ENCODE measurements around the gene GUSB. TPM values are rescaled to one million over a fixed set of nuclear protein-coding genes. Genes with fewer than 3 reads are reported as not detected.
"Not testable (repeated sequence)": the region's sequence is repeated elsewhere in the genome, so short reads cannot be mapped to it uniquely, and the experiment has no call there.

The GUSB gene
- 10 to 100 TPM; 74.0 to 82.3 TPM for total RNA-seq

DNA sequence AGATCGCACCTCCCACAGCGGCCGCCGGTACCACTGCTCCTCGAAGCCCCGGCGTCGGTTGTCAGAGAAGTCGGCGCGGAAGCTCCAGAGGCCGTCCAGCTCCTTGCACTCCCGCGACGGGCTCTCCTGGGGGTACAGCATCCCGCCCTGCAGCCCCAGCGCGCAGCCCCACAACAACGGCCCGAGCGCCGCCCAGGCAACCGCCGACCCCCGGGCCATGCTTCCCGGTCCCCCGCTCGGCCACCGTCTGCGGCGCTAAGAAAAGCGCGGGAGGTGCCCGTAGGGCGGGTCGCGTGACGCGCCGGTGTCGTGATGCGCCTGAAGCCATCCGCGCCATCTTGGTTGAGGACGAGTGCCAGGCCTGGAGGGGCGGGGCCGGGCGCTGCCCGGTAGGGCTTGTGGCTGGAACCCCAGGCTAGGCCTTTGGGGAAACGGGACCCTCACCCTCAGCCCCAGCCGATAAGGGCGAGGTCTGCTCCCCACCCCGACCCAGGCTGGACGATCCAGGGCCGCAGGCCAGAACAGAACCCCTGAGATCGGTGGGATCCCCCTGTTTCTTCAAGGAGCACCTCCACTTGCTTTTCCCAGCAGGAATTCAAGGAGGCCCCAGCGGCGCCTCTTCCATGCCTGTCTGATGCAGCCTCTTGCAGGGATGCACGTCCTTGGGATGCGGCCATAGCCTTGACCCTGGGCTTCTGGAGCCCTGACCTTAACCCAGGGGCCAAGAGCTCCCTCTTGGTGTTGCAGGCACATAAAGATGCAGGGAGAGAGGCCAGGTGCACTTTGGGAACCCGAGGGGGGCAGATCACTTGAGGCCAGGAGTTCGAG, at the start of gene GUSB:
Gene GUSB, minus strand, starts transcription at position 249 of the 828 bp plus-strand sequence. Its CDS starts 30 bp downstream, at position 219.
- Mint-ChIP-seq H3K27me3 (no peaks in the 10 kb centered on the region), H3K27ac (peak within 1 kb of the TSS; percentile 96), H3K4me1 (peaks cover 19% of the 10 kb centered on the region), H3K4me3 (peak within 1 kb of the TSS; percentile 91), H3K36me3 (ENCODE audit: low read depth) (peaks cover 19% of the 10 kb centered on the region), H3K9me3 (no peaks in the 10 kb centered on the region)
- POLR2A ChIA-PET: interaction anchor here (0.6 to 2.9 kb wide), 9 partner anchors 13 to 1320 kb away, joined by 3 to 20 read pairs (median 4); partner anchors contain the start of gene CRCP
- peak; percentile 91 for DNase-seq
- CTCF ChIA-PET: interaction anchor here (0.6 to 1.0 kb wide), 3 partner anchors 128 to 688 kb away, joined by 3 to 4 read pairs (median 3); partner anchors contain the start of gene CRCP

DNA sequence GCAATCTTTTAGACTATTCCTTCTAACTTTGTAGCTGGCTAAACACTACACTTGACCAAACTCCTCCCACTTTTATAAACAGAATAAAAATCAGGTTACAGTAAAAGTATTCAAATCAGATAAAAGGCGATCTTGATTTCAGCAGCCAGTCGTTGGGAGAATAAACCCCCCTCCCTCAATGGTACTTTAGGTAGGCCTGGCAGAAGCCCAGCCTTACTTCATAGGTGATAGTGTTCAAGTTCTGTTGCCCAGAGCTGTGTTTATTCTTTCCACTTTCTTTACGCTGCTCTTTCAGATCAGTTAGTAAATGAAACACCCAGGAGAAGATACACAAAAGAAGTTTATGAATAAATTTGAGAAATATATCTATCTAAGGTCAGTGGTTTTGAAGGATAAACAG, 46.3 kb upstream of the GUSB start:
- CTCF ChIA-PET; DNase-seq; H3K4me1 Mint-ChIP-seq; H3K9me3 Mint-ChIP-seq; H3K36me3 Mint-ChIP-seq (ENCODE audit: low read depth); H3K4me3 Mint-ChIP-seq; H3K27ac Mint-ChIP-seq; POLR2A ChIA-PET; H3K27me3 Mint-ChIP-seq: not testable (repeated sequence)

DNA sequence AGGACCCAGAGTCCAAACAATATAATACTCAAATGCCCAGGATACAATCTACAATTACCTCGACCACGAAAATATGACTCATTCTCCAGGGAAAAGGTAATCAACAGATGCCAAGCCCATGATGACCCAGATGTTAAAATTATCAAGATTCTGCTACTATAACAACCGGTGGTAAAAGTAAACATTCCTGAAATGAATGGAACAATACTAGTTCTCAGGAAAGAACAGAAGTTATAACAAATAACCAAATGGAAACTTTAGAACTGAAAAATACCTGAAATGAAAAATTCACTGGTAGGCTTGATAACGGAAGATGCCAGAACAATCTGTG, 34.1 kb upstream of the GUSB start:
- Mint-ChIP-seq H3K27ac (no peak overlapping the region), H3K27me3 (peaks cover 5% of the 10 kb centered on the region), H3K4me3 (no peak overlapping the region), H3K4me1 (no peaks in the 10 kb centered on the region), H3K9me3 (no peaks in the 10 kb centered on the region), H3K36me3 (ENCODE audit: low read depth) (no peaks in the 10 kb centered on the region)
- ChIA-PET CTCF (no interaction called here), POLR2A (no interaction called here)
- no peak for DNase-seq

DNA sequence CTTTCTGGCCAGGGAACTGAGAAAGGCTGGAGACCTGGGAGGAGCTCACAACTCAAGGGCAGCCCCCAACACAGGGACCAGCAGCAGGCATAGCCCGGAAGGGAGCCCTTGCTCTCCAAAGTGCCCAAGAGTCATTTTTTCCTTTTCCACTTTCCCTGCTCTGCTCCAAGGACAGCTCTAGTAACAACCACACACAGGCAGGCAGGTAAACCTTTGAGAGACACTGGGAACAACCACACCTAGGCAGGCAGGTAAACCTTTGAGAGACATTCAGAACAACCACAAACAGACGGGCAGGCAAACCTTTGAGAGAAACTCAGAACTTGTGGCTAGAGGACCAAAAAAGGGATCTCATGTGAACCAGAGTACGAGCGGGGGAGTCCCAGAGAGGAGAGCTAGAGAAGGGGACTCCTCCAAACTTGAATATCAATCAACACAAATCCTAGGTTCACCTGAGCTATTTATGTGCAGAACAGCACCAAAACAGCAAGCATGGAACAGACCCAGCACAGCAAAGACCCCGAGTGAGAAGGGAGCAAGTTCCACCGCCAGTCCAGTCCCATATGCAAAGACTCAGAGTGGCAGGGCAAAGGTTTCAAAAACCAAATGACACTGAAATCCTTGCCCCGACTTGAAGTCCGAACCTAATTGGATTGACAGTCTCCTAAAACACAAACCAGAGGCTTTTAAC, 33.6 kb upstream of the GUSB start:
- Mint-ChIP-seq H3K9me3 (no peaks in the 10 kb centered on the region), H3K4me1 (no peaks in the 10 kb centered on the region), H3K27me3 (peaks cover 4% of the 10 kb centered on the region), H3K27ac (no peak overlapping the region), H3K36me3 (ENCODE audit: low read depth) (no peaks in the 10 kb centered on the region), H3K4me3 (no peak overlapping the region)
- POLR2A ChIA-PET: no interaction called here
- DNase-seq: no peak
- CTCF ChIA-PET: no interaction called here

DNA sequence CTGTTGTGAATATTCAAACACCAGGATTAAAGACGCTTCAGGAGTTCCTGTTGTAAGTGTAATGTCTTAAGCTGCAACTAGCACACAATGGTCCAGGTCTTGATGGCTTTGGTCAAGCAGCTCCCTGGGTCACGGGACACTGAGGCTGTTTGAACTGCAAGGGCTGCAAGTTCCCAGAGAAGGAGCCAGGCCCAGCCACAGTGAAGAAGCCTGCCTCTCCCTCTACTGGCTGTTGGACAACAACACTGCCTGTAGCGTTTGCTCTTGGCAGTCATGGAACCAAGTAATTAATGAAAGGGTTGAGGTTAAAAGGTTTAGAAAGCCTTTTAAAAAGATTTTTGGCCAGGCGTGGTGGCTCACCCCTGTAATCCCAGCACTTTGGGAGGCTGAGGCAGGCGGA, 31.9 kb upstream of the GUSB start:
- no peak for DNase-seq
- CTCF ChIA-PET: interaction anchor here (1.3 kb wide), 1 partner anchor 17 kb away, joined by 3 read pairs; no protein-coding TSS in a partner anchor

DNA sequence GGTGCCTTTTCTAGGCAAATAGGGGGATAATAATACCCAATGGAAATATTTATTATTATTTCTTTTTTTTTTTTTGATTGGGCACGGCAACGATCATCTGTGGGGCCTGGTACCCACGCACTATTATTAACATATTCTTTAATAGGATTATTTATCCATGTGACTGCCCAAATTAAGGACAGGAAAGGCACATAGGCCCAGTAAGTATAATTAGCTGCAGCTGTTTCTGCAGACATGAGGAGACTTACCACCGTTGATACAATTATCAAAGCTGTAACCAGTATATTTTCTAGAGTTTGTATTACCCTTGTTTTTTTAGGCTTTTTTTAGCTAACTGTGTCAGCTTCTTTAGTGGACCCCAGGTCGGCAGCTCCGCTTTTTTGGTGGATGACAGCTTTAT, 25.2 kb upstream of the GUSB start:
- POLR2A ChIA-PET: no interaction called here
- Mint-ChIP-seq H3K4me1 (no peaks in the 10 kb centered on the region), H3K27ac (no peak overlapping the region), H3K9me3 (no peaks in the 10 kb centered on the region), H3K27me3 (no peaks in the 10 kb centered on the region), H3K4me3 (no peak overlapping the region), H3K36me3 (ENCODE audit: low read depth) (no peaks in the 10 kb centered on the region)
- no peak for DNase-seq
- CTCF ChIA-PET: no interaction called here

More for the DNA sequence above, 31.9 kb upstream of the GUSB start:
- H3K4me3 Mint-ChIP-seq: no peak overlapping the region
- peaks cover 4% of the 10 kb centered on the region for H3K27me3 Mint-ChIP-seq
- POLR2A ChIA-PET: no interaction called here
- H3K4me1 Mint-ChIP-seq: no peaks in the 10 kb centered on the region
- no peak overlapping the region for H3K27ac Mint-ChIP-seq
- no peaks in the 10 kb centered on the region for H3K9me3 Mint-ChIP-seq
- no peaks in the 10 kb centered on the region for H3K36me3 Mint-ChIP-seq (ENCODE audit: low read depth)

DNA sequence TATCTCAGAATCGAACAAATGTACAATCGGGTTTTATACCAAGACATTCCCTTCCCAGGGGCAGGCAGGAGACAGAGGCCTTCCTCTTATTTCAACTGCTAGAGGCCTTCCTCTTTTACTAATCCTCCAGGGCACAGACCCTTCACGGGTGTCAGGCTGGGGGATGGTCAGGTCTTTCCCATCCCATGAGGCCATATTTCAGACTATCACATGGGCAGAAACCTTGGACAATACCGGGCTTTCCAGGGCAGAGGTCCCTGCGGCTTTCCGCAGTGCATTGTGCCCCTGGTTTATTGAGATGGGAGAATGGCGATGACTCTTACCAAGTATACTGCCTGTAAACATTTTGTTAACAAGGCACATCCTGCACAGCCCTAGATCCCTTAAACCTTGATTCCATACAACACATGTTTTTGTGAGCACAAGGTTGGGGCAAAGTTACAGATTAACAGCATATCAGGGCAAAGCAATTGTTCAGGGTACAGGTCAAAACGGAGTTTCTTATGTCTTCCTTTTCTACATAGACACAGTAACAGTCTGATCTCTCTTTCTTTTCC, 23.2 kb upstream of the GUSB start:
- POLR2A ChIA-PET: not testable (repeated sequence)

DNA sequence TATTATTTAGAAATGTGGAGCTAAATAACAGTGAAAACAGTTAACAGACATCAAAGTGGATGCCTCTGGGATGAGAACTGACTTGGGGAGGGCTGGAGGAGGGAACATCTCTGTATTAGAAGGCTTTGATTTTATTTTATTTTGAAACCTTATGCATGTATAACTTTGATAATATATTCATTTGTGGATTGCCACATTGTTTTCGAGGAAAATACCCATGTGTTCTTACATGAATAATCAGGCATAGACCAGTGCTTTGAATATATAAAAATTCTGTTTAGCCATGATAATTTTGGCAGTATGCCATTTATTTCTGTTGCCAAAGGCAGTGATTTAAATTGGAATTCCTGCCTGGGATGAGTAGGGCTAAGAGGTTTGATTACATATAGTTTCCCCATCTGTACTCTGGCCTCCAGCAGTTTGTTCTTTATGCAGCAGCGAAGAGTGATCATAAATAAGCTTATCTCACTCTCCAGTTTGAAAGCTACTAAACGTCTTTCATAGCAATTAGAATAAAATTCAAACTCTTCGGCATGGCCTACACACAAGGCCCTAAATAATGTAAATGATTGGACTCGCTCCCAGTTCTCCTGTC, 18.9 kb upstream of the GUSB start:
- DNase-seq: not testable (repeated sequence)

More for the DNA sequence above, 23.2 kb upstream of the GUSB start:
- H3K9me3 Mint-ChIP-seq; DNase-seq; H3K4me1 Mint-ChIP-seq; H3K36me3 Mint-ChIP-seq (ENCODE audit: low read depth); CTCF ChIA-PET; H3K27ac Mint-ChIP-seq; H3K27me3 Mint-ChIP-seq; H3K4me3 Mint-ChIP-seq: not testable (repeated sequence)

DNA sequence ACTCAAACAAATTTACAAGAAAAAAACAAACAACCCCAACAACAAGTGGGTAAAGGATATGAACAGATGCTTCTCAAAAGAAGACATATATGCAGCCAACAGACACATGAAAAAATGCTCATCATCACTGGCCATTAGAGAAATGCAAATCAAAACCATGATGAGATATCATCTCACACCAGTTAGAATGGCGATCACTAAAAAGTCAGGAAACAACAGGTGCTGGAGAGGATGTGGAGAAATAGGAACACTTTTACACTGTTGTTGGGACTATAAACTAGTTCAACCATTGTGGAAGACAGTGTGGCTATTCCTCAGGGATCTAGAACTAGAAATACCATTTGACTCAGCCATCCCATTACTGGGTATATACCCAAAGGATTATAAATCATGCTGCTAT, 13.0 kb upstream of the GUSB start:
- DNase-seq; H3K27me3 Mint-ChIP-seq; H3K36me3 Mint-ChIP-seq (ENCODE audit: low read depth); H3K27ac Mint-ChIP-seq; CTCF ChIA-PET; H3K9me3 Mint-ChIP-seq; H3K4me3 Mint-ChIP-seq; H3K4me1 Mint-ChIP-seq; POLR2A ChIA-PET: not testable (repeated sequence)

More for the DNA sequence above, 18.9 kb upstream of the GUSB start:
- H3K9me3 Mint-ChIP-seq; H3K36me3 Mint-ChIP-seq (ENCODE audit: low read depth); H3K4me1 Mint-ChIP-seq; CTCF ChIA-PET; POLR2A ChIA-PET; H3K4me3 Mint-ChIP-seq; H3K27ac Mint-ChIP-seq; H3K27me3 Mint-ChIP-seq: not testable (repeated sequence)

DNA sequence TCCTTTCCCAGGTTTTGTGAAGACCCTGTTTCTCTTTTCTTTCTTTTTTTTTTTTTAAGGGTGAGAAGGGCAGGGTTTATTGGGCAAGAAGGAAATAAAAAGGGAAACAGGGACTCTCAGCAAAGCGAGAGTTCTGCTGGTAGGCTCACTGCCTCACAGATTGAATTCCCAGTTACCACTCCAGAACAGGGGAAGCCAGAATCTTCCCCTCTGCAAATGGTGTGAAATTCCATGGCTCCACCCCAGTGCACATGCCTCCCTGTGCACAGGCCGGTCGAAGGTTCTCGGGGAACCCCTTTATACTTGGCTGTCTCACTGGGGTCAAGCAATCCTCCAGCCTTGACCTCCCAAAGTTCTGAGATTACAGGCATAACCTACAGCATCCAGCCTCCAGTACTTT, 10.5 kb upstream of the GUSB start:
- POLR2A ChIA-PET: no interaction called here
- CTCF ChIA-PET: no interaction called here
- no peak for DNase-seq
- H3K4me3 Mint-ChIP-seq: no peak overlapping the region
- H3K36me3 Mint-ChIP-seq (ENCODE audit: low read depth): no peaks in the 10 kb centered on the region
- no peaks in the 10 kb centered on the region for H3K9me3 Mint-ChIP-seq
- no peak overlapping the region for H3K27ac Mint-ChIP-seq
- peaks cover 2% of the 10 kb centered on the region for H3K27me3 Mint-ChIP-seq
- H3K4me1 Mint-ChIP-seq: no peaks in the 10 kb centered on the region

DNA sequence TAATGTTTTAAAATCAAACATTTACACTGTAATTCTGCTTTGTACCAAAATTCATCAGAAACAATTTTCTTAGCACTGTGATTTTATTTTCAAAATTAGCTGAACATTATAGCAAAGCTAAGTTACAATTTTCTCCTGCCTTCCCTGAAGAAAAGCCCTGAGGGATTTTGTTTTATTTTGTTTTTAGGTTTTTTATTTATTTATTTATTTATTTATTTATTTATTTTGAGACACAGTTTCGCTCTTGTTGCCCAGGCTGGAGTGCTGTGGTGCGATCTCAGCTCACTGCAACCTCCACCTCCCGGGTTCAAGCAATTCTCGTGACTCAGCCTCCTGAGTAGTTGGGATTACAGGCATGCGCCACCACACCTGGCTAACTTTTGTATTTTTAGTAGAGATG, 9.8 kb upstream of the GUSB start:
- H3K4me1 Mint-ChIP-seq: not testable (repeated sequence)

DNA sequence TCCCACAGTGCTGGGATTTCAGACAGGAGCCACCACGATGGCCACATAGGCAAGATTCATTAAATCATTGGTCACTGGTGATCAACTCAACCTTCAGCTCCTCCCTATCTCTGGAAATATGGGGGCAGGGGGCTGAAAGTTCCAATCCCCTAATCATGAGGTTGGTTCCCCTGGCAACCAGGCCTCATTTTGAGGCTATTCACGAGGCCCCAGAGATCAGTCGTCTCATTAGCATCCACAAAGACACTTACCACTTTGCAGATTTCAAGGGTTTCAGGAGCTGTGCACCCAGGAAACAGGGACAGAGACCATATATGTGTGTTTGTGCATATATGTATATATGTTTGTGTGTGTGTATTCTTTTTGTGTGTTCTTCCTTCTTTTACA, 7.7 kb upstream of the GUSB start:
- no peak overlapping the region for H3K27ac Mint-ChIP-seq
- no peaks in the 10 kb centered on the region for H3K36me3 Mint-ChIP-seq (ENCODE audit: low read depth)
- H3K4me3 Mint-ChIP-seq: no peak overlapping the region

More for the DNA sequence above, 9.8 kb upstream of the GUSB start:
- H3K4me3 Mint-ChIP-seq; H3K9me3 Mint-ChIP-seq; POLR2A ChIA-PET; H3K27ac Mint-ChIP-seq; DNase-seq; CTCF ChIA-PET; H3K27me3 Mint-ChIP-seq; H3K36me3 Mint-ChIP-seq (ENCODE audit: low read depth): not testable (repeated sequence)

DNA sequence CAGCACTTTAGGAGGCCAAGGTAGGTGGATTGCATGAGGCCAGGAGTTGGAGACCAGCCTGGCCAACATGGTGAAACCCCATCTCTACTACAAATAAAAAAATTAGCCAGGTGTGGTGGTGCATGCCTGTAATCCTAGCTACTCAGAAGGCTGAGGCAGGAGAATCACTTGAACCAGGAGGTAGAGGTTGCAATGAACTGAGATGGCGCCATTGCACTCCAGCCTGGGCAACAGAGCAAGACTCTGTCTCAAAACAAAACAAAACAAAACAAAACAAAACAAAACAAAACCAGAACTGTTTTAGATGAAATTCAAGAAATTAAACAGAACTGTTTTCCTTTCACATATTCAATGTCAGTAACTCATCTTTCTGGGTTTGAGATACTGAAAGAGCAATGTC, 6.5 kb upstream of the GUSB start:
- CTCF ChIA-PET; H3K36me3 Mint-ChIP-seq (ENCODE audit: low read depth); DNase-seq; H3K4me1 Mint-ChIP-seq; H3K4me3 Mint-ChIP-seq; H3K9me3 Mint-ChIP-seq; POLR2A ChIA-PET; H3K27me3 Mint-ChIP-seq; H3K27ac Mint-ChIP-seq: not testable (repeated sequence)

More for the DNA sequence above, 7.7 kb upstream of the GUSB start:
- ChIA-PET CTCF (no interaction called here), POLR2A (no interaction called here)
- H3K4me1 Mint-ChIP-seq: no peaks in the 10 kb centered on the region
- H3K27me3 Mint-ChIP-seq: no peaks in the 10 kb centered on the region
- no peak for DNase-seq
- no peaks in the 10 kb centered on the region for H3K9me3 Mint-ChIP-seq

Data from activated CD4-positive, alpha-beta memory T cell treated with anti-CD3 and anti-CD28 coated beads, Interleukin-2, amount 10 ng/mL, durations not matched to agents 7 days and 5 days (primary cell).